Gastrocnemius medialis (tissue), 4 donors: ENCODE measurements around the gene TUB.

Source experiments
- CTCF ChIP-seq, 5 experiments: fragments of 450-650 bp in 3 of 5; fragments of 200-600 bp in 2 of 5; sonication (generic) in 2 of 5; IDR thresholded peaks in 4 of 5; conservative IDR thresholded peaks in 1 of 5; 1 replicate in 4 of 5; 2 replicates in 1 of 5; pipeline ENCODE4 v1.5.1; 2016 to 2019; ENCODE audit warnings: antibody characterized with exemption in 5 of 5, mild to moderate bottlenecking in 3 of 5, moderate library complexity in 3 of 5
- POLR2A ChIP-seq, 2 donors: fragments of 450-650 bp; IDR thresholded peaks; one replicate each; pipeline ENCODE4 v1.6.1; 2017; ENCODE audit warnings: antibody characterized with exemption in 2 of 2, mild to moderate bottlenecking in 2 of 2, moderate library complexity in 2 of 2

GRCh38 chr11:8085011-8085645, 4.1 kb downstream of the TUB start:
- TF ChIP-seq POLR2A (IDR thresholded peaks at IDR 0.05) = no peak
- TF ChIP-seq CTCF (IDR thresholded peaks at IDR 0.05 in 4 of 5, conservative IDR thresholded peaks at IDR 0.05 in 1 of 5) = no peak
